ENCODE results near the gene CFP. TPM values are rescaled to one million over a fixed set of nuclear protein-coding genes. Genes with fewer than 3 reads are reported as not detected.
"Not testable (repeated sequence)": the region's sequence is repeated elsewhere in the genome, so short reads cannot be mapped to it uniquely, and the experiment has no call there.

The CFP gene
- total RNA-seq, 1 experiment from 2014 or later: not detected

DNA sequence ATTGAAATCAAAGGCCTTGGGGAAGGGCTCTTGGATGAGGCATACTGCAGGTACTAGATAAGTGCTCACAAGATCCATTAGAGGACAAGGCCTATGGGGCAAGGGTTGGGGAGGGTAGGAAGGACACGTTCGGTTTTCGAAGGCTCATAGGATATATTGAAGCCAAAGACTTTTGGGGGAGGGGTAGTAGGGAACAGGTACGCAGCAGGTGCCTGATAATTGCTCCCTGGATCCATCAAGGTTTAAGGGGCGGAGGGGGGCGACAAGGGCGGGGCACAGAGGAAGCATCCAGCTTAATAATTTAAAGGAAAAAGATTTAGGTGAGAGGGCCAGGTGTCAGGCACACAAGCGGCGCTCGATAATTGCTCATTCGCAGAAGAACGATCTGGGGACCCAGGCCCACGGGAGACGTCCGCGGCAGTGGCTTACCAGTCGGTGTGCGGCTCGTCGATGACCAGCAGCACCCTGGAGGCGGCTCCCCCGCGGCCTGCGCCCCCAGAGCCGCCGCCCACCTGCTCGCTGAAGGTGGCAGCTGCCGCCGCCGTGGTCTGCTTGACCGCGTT, 10.7 kb downstream of the CFP start:
- H3K4me3 ChIP-seq: no peak overlapping the region
- DNase-seq: no peak
- no peaks in the 10 kb centered on the region for H3K9me3 ChIP-seq
- no peaks in the 10 kb centered on the region for H3K27me3 ChIP-seq
- no peaks in the 10 kb centered on the region for H3K36me3 ChIP-seq

DNA sequence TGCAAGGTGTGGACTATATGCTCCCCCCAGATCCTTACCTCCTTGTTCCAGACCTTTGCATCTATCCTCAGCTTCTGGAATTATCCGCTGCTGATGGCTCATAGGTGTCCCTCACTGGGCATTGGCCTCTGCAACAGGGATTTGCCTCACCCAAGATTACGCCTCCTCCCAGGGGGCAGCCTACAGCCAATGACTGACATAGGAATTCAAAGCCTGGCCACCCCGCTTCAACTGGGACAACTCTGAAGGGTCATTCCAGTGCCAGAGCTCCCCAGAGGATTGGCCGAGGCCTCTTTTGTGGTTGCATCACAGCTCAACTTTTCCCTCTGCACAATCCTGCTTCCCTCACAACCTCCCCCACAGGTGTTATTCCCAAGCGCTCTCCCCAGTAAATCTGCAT, 15.1 kb downstream of the CFP start:
- H3K27me3 ChIP-seq: no peaks in the 10 kb centered on the region
- H3K9me3 ChIP-seq: no peaks in the 10 kb centered on the region
- no peaks in the 10 kb centered on the region for H3K36me3 ChIP-seq
- H3K4me3 ChIP-seq: no peak overlapping the region
- no peak for DNase-seq

DNA sequence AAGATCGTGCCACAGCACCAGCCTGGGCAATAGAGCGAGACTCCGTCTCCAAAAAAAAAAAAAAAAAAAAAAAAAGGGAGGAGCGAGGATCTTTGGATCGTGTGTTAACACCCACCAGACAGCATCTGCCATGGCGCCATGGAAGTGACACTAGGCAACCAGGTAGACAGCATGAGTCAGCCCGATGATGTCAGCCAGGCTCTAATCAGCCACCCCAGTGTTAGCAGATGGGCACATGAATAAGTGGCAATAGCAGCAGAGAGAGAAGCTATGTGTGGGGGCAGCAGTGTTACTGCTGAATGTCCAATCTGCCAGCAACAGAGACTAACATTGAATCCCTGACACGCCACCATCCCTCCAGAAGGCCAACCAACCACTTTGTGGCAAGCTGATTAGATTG, 16.6 kb downstream of the CFP start:
- Histone ChIP-seq H3K4me3 (no peak overlapping the region), H3K9me3 (no peaks in the 10 kb centered on the region), H3K27me3 (no peaks in the 10 kb centered on the region), H3K36me3 (no peaks in the 10 kb centered on the region)
- DNase-seq: no peak

GRCh38 chrX:47612418-47612817, 17.3 kb downstream of the CFP start:
- no peak for DNase-seq
- no peaks in the 10 kb centered on the region for H3K27me3 ChIP-seq
- no peak overlapping the region for H3K4me3 ChIP-seq
- no peaks in the 10 kb centered on the region for H3K36me3 ChIP-seq
- H3K9me3 ChIP-seq: no peaks in the 10 kb centered on the region

DNA sequence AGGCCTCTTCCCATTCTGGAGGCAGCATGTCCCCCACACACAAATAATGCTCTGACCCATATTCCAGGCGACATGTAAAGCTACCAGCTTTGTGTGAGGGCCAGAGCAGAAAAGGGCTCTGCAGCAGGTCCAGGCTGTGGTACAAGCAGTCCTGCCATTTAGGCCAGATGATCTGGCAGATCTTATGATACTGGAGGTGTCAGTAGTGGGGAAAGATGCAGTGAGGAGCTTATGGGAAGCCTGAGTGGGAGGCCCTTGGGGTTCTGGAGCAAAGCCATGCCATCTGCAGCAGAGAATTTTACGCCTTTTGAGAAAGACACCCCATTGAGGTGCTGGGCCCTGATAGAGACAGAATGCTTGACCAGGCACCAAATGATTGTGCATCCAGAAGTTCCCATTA, 17.8 kb downstream of the CFP start:
- Histone ChIP-seq H3K27me3 (no peaks in the 10 kb centered on the region), H3K4me3 (no peak overlapping the region), H3K9me3 (no peaks in the 10 kb centered on the region), H3K36me3 (no peaks in the 10 kb centered on the region)
- no peak for DNase-seq

GRCh38 chrX:47611489-47611888, 18.2 kb downstream of the CFP start:
- no peak for DNase-seq

GRCh38 chrX:47610511-47610910, 19.2 kb downstream of the CFP start:
- no peaks in the 10 kb centered on the region for H3K27me3 ChIP-seq

More at GRCh38 chrX:47611489-47611888, 18.2 kb downstream of the CFP start:
- Histone ChIP-seq H3K36me3 (no peaks in the 10 kb centered on the region), H3K27me3 (no peaks in the 10 kb centered on the region), H3K9me3 (no peaks in the 10 kb centered on the region), H3K4me3 (no peak overlapping the region)

GRCh38 chrX:47608130-47608810, 21.5 kb downstream of the CFP start:
- Histone ChIP-seq H3K4me3 (no peak overlapping the region), H3K27me3 (no peaks in the 10 kb centered on the region), H3K36me3 (no peaks in the 10 kb centered on the region), H3K9me3 (no peaks in the 10 kb centered on the region)
- no peak for DNase-seq

More at GRCh38 chrX:47610511-47610910, 19.2 kb downstream of the CFP start:
- Histone ChIP-seq H3K4me3 (no peak overlapping the region), H3K9me3 (no peaks in the 10 kb centered on the region), H3K36me3 (no peaks in the 10 kb centered on the region)
- no peak for DNase-seq

- Histone ChIP-seq H3K9me3 (no peaks in the 10 kb centered on the region), H3K36me3 (no peaks in the 10 kb centered on the region), H3K4me3 (no peak overlapping the region), H3K27me3 (no peaks in the 10 kb centered on the region)
- DNase-seq: no peak
Observed at GRCh38 chrX:47607091-47607490, 22.6 kb downstream of the CFP start.

DNA sequence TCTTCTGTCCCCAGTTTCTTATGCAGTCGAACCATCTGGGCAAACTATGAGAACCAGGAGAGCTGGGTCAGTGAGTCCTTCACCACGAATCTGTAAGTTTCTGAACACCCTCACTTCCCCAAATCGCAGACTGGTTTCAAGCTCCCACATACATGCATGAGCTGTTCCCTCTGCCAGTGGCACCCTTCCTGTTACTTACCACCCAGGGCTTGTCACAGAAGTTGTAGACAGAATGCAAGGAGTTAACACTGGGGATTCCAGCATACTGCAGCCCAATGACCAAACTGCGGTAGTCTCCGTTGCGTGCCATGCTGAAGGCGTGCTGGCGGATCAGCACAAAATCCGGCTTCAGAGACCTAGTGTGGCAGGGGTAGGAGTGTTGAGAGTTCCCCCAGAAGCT, 24.7 kb downstream of the CFP start:
- Histone ChIP-seq H3K27me3 (no peaks in the 10 kb centered on the region), H3K4me3 (no peak overlapping the region), H3K9me3 (no peaks in the 10 kb centered on the region), H3K36me3 (no peaks in the 10 kb centered on the region)
- no peak for DNase-seq

DNA sequence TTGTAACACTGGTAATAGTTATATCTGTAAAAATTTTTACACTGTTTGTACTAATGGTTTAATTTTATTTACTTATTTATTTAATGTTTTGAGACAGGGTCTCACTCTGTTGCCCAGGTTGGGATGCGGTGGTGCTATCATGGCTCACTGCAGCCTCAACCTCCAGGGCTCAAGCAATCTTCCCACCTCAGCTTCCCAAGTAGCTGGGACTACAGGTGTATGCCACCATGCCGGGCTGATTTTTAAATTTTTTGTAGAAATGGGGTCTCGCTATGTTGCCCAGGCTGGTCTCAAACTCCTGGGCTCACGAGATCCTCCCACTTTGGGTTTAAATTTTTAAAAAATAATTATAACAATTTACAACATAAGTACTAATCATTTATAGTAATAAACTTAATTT, 26.6 kb downstream of the CFP start:
- not testable (repeated sequence) for H3K4me3 ChIP-seq, H3K27me3 ChIP-seq, H3K36me3 ChIP-seq, H3K9me3 ChIP-seq, DNase-seq

DNA sequence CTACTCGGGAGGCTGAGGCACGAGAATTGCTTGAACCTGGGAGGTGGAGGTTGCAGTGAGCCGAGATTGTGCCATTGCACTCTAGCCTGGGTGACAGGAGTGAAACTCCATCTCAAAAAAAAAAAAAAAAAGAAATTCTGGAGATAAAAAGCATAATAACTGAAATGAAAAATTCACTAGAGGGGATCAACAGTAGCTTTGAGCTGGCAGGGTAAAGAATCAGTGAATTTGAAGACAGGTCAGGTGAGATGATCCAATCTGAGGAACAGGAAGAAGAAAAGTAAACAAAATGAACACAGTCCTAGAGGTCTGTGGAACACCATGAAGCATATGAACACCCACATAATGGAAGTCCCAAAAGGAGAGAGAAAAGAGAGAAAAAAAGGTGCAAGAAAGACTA, 32.5 kb downstream of the CFP start:
- H3K9me3 ChIP-seq: peaks cover 2% of the 10 kb centered on the region
- no peaks in the 10 kb centered on the region for H3K36me3 ChIP-seq
- H3K27me3 ChIP-seq: no peaks in the 10 kb centered on the region
- no peak for DNase-seq
- no peak overlapping the region for H3K4me3 ChIP-seq

DNA sequence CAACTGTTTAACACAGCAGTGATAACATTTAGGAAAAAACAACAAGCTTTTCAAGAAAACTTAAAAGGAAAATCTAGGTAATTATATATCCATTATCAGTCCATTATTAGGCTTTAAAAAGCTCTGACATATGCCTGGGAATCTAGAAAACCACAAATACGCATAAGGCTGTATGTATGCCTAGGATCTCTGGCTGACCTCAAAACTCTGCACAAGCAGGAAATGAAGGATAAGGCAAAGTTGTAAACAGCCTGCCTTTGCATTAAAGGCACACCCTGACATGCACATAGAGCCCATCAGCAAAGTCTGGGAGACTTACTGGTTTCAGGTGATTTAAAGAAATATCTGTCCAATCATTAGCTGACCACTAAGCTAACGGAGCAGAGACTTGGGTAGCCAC, 33.5 kb downstream of the CFP start:
- no peak for DNase-seq
- no peaks in the 10 kb centered on the region for H3K27me3 ChIP-seq
- no peak overlapping the region for H3K4me3 ChIP-seq
- peaks cover 2% of the 10 kb centered on the region for H3K9me3 ChIP-seq
- no peaks in the 10 kb centered on the region for H3K36me3 ChIP-seq

DNA sequence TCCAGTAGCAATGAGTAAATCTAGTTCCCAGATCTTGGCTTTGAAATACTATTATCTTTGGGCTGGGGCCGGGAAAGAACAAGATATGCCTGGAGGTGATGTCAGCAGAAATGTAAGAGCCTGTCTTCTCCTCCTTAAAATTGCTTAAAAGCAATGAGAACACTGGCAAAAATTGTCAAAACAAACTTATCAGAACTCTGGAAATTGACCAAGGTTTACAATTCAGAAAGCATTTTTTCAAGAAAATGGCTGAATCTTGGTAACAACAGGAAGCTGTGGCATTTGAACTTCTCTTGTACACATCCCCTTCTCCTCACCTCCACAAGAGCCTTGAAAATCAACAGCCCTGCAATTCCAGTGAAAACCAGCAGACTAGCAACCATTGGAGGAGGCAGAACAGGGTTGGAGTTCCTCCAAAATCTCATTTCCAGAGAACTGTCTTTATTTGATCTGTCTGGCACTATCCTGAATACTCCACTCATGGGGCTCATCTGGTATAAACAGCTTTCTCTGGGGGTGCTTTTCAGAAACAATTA, 33.9 kb downstream of the CFP start:
- peak; percentile 42 for DNase-seq
- H3K27me3 ChIP-seq: no peaks in the 10 kb centered on the region
- no peaks in the 10 kb centered on the region for H3K36me3 ChIP-seq
- H3K9me3 ChIP-seq: peaks cover 2% of the 10 kb centered on the region
- no peak overlapping the region for H3K4me3 ChIP-seq

GRCh38 chrX:47593522-47593921, 36.2 kb downstream of the CFP start:
- Histone ChIP-seq H3K4me3 (no peak overlapping the region), H3K27me3 (no peaks in the 10 kb centered on the region), H3K36me3 (no peaks in the 10 kb centered on the region), H3K9me3 (peaks cover 2% of the 10 kb centered on the region; the same call in 1 of the 2 replicates)
- DNase-seq: no peak

GRCh38 chrX:47590984-47591383, 38.7 kb downstream of the CFP start:
- Histone ChIP-seq H3K9me3 (no peaks in the 10 kb centered on the region), H3K36me3 (no peaks in the 10 kb centered on the region), H3K27me3 (no peaks in the 10 kb centered on the region), H3K4me3 (no peak overlapping the region)
- DNase-seq: no peak

DNA sequence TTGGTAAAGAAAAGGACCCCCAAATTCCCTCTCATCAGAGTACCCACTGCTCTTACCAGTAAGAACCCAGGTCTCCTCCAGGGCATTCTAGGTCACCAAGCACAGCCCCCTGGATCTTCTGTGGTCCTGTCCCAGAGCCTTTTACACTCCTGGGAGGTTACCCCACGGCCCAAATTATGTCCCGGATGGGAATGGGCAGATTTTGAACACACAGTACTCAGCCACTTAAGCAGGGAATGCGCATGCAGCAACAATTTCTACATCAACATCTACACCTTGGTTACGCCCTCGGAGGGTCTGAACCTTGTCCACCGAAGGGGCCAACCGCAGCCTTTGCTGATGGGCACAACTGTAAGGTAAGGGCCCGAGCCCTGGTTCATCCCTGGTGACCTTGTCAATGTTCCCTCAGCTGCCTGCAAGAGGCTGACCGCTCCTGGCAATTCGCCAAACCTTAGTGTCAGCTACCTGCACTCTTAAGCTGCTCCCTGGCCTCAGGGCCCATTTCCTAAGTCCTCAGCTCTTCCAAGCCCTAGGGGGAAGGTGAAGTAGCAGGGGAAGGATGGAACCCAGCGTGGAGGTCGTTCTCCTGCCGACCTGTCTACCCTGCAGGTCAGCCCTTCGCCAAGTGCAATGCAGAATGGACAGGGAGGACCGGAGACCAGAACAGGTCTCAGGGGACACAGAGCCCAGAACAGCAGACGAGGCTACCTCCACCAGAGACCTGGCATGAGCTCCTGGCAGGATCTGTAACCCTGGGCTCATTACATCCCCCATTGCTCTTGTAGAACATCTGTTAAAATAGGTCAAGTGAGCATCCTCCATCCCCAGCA, 41.6 kb downstream of the CFP start:
- no peak for DNase-seq
- no peaks in the 10 kb centered on the region for H3K9me3 ChIP-seq
- H3K4me3 ChIP-seq: no peak overlapping the region
- no peaks in the 10 kb centered on the region for H3K27me3 ChIP-seq
- H3K36me3 ChIP-seq: peaks cover 20% of the 10 kb centered on the region
